Naive thymus-derived CD8-positive, alpha-beta T cell (primary cell): ENCODE data around the gene YPEL4. TPM values are rescaled to one million over a fixed set of nuclear protein-coding genes. Genes with fewer than 3 reads are reported as not detected.
"Not testable (repeated sequence)": the region's sequence is repeated elsewhere in the genome, so short reads cannot be mapped to it uniquely, and the experiment has no call there.

Experiments
- ATAC-seq, 2 donors: fragments of 150-1000 bp; cut with Tn5 transposase in 1 of 2; sonication (Bioruptor Pico), chemical (Tn5 transposase) in 1 of 2; 1 replicate in 1 of 2; 2 replicates in 1 of 2; pipeline ENCODE4 v1.10.0; 2021; ENCODE audit warnings: mild to moderate bottlenecking in 2 of 2, moderate library complexity in 2 of 2
- POLR2A ChIA-PET: fragments of 350-600 bp; sonication (Branson Sonifier 250); formaldehyde crosslinking; loops from one replicate; lab custom pipeline; 2021; ENCODE audit warnings: antibody characterized with exemption; lab: Charles Lee
- DNase-seq, 10 donors: peaks; one replicate each; pipeline versions ENCODE4 v3.0.0 to v3.0.0-alpha.2; 2020 to 2022
- H3K27ac Mint-ChIP-seq, 10 donors: one replicate each; pipeline ENCODE4 v1.8.0; 2020 to 2022; ENCODE audit warnings: mild to moderate bottlenecking in 10 of 10, mixed read lengths in 10 of 10, moderate library complexity in 4 of 10, inconsistent platforms in 1 of 10
- H3K27me3 Mint-ChIP-seq, 5 donors: one replicate each; pipeline ENCODE4 v1.8.0; 2021 to 2022; ENCODE audit warnings: mixed read lengths in 5 of 5
- H3K36me3 Mint-ChIP-seq, 3 donors: one replicate each; pipeline ENCODE4 v1.8.0; 2020 to 2022; ENCODE audit warnings: mixed read lengths in 3 of 3, mild to moderate bottlenecking in 2 of 3, inconsistent platforms in 1 of 3
- H3K4me1 Mint-ChIP-seq, 4 donors: one replicate each; pipeline ENCODE4 v1.8.0; 2021 to 2022; ENCODE audit warnings: mixed read lengths in 4 of 4
- H3K4me3 Mint-ChIP-seq, 10 donors: one replicate each; pipeline ENCODE4 v1.8.0; 2020 to 2022; ENCODE audit warnings: mild to moderate bottlenecking in 10 of 10, mixed read lengths in 10 of 10, moderate library complexity in 6 of 10, inconsistent platforms in 1 of 10
- H3K9me3 Mint-ChIP-seq, 9 donors: one replicate each; pipeline ENCODE4 v1.8.0; 2020 to 2022; ENCODE audit warnings: mixed read lengths in 9 of 9, mild to moderate bottlenecking in 3 of 9, inconsistent platforms in 1 of 9, moderate library complexity in 1 of 9
- polyA plus RNA-seq, 3 donors: library from polyadenylated mRNA; unstranded; fragments of 300-500 nt; fragmentation: Illumina TruSeq; gene quantifications; one replicate each; pipeline ENCODE4 v1.2.3, GENCODE V29; 2021
- total RNA-seq, 8 experiments: library from RNA in 2 of 8; stranded (reverse) in 2 of 8; gene quantifications; one replicate each; pipeline ENCODE4 v1.2.3 and lab custom pipeline; 2021 to 2026

The YPEL4 gene
- total RNA-seq, result 10 to 100 TPM; 12.9 to 14.6 TPM
- under 1 TPM in 1 of 3 donors, not detected in 2; 0.27 TPM for polyA plus RNA-seq
- 0.34 to 37.0 (median 12.9) reads per million in 6 experiments for total RNA-seq (lab: John Stamatoyannopoulos, UW)

DNA sequence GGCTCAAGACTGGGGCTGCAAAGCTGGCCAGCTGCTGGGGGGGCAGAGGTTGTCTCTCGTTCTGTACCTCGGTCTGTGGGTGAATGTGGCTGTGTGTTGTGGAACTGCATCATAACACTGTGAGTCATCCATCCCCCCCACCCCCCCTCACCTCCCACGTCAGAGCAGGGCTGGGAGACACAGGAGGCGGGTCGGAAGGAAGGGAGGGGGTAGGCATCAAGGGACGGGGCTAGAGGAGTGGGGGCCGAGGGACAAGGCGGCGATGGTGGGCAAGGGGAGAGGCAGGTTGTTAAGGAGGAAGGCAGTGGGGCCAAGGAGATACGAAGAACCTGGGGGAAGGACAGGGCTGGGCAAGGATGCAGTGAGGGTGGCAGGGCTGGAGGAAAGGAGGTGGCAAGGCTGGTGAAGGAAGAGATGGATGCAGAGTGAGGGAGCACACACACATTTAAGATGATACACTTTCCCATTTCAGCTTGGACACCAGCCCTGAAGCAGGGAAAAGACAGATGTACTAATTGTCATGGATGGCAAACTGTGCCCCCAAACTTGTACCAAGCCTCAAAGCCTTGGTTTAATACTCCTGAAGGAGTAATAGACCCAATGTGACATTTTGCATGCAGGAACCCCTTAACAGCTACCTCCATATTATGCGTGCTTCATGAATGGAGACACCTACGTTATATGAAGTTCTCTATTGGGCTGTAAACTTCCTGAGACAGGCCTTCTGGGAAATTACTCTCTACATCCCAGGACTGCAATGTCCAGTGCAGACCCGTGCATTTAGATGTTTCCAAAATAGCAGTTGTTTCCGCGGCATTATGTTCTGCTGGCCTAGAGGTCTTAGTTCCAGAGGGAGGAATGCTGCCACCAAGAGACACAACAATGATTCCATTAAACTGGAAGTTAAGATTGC is at the start of gene YPEL4:
Gene YPEL4 (minus strand): TSS at position 87 of the 913 bp plus-strand sequence. CDS start 2,805 bp downstream, outside the sequence.
- Mint-ChIP-seq H3K27ac (peak within 1 kb of the TSS; percentile 84 to 98 (median 95)), H3K27me3 (peaks cover 12 to 42% (median 31%) of the 10 kb centered on the region in 5 donors), H3K36me3 (no peaks in the 10 kb centered on the region), H3K9me3 (no peaks in the 10 kb centered on the region), H3K4me1 (peaks cover 21 to 59% (median 57%) of the 10 kb centered on the region in 4 donors), H3K4me3 (peak within 1 kb of the TSS; percentile 78 to 96 (median 89))
- DNase-seq (peak; percentile 48 to 90 (median 72)), ATAC-seq (peak; percentile 80 to 88)
- POLR2A ChIA-PET, result interaction anchor here (0.6 to 1.6 kb wide), 4 partner anchors 82 to 927 kb away, joined by 3 to 11 read pairs (median 4); partner anchors contain the start of gene UBE2L6

DNA sequence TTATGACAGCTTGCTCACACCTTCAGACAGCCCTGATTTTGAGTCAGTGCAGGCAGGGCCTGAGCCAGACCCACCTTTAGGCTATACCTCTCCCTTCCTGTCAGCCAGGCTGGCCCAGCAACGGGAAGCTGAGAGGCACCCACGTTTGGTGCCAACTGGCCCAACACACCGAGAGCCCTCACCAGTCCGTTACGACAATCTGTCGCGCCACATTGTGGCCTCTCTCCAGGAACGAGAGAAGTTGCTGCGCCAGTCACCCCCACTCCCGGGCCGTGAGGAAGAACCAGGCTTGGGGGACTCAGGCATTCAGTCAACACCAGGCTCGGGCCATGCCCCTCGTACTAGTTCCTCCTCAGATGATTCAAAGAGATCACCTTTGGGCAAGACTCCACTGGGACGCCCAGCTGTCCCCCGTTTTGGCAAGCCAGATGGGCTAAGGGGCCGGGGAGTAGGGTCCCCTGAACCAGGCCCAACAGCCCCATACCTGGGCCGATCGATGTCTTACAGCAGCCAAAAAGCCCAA is 49.2 kb upstream of the YPEL4 start:
- ATAC-seq (peak in 1 of 2 donors; percentile 14), DNase-seq (no peak)
- H3K4me1 Mint-ChIP-seq, result peaks cover 0 to 1% (median 0%) of the 10 kb centered on the region in 4 donors
- POLR2A ChIA-PET, result no interaction called here
- H3K4me3 Mint-ChIP-seq, result no peak overlapping the region
- peak overlapping the region in 3 of 10 donors; percentile 16 to 89 (median 69) for H3K27ac Mint-ChIP-seq
- H3K9me3 Mint-ChIP-seq, result no peaks in the 10 kb centered on the region
- H3K36me3 Mint-ChIP-seq, result peaks cover 0 to 93% (median 16%) of the 10 kb centered on the region in 3 donors
- H3K27me3 Mint-ChIP-seq, result no peaks in the 10 kb centered on the region

GRCh38 chr11:57690474-57690873 is 40.8 kb upstream of the YPEL4 start:
- H3K27ac Mint-ChIP-seq, H3K27me3 Mint-ChIP-seq, H3K4me1 Mint-ChIP-seq, H3K9me3 Mint-ChIP-seq, POLR2A ChIA-PET, DNase-seq, ATAC-seq, H3K4me3 Mint-ChIP-seq: not testable (repeated sequence)
- H3K36me3 Mint-ChIP-seq, result peaks cover 11 to 91% (median 17%) of the 10 kb centered on the region in 3 donors

DNA sequence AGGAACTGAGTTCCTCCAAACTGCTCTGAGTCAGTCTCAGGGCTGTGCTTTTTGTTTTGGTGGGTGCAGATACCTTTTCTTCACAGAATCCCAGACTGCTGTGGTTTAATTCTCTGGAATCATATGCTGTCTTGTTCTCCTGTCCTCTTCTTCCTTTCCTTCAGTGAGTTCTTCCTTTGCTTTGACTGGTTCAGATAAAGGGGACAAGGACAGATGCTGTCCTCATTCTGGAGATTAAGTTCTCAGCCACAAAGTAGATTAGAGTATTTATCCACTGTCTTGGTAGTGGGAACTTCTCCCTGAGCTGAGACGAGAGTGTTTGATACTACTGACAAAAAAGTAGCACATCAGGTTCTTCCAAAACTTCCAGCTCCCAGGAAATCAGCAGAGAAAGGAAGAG is 31.5 kb upstream of the YPEL4 start:
- DNase-seq, result no peak
- no peak for ATAC-seq
- Mint-ChIP-seq H3K4me1 (peaks cover 24 to 62% (median 45%) of the 10 kb centered on the region in 4 donors), H3K36me3 (peaks cover 8 to 78% (median 20%) of the 10 kb centered on the region in 3 donors), H3K9me3 (no peaks in the 10 kb centered on the region), H3K27ac (peak overlapping the region in 6 of 10 donors; percentile 31 to 61 (median 40)), H3K4me3 (peak overlapping the region in 2 of 10 donors; percentile 4 to 22), H3K27me3 (no peaks in the 10 kb centered on the region)
- POLR2A ChIA-PET, result interaction anchor here (1.6 kb wide), 1 partner anchor 12 kb away, joined by 6 read pairs; no protein-coding TSS in a partner anchor

GRCh38 chr11:57680552-57680874 is 30.8 kb upstream of the YPEL4 start:
- POLR2A ChIA-PET, result interaction anchor here (1.6 kb wide), 1 partner anchor 13 kb away, joined by 6 read pairs; no protein-coding TSS in a partner anchor
- no peaks in the 10 kb centered on the region for H3K9me3 Mint-ChIP-seq
- no peaks in the 10 kb centered on the region for H3K27me3 Mint-ChIP-seq
- H3K4me3 Mint-ChIP-seq, result peak overlapping the region in 2 of 10 donors; percentile 9 to 38
- peaks cover 8 to 79% (median 20%) of the 10 kb centered on the region in 3 donors for H3K36me3 Mint-ChIP-seq
- peaks cover 26 to 68% (median 52%) of the 10 kb centered on the region in 4 donors for H3K4me1 Mint-ChIP-seq
- no peak for ATAC-seq
- DNase-seq, result no peak
- H3K27ac Mint-ChIP-seq, result peak overlapping the region in 6 of 10 donors; percentile 31 to 80 (median 40)

DNA sequence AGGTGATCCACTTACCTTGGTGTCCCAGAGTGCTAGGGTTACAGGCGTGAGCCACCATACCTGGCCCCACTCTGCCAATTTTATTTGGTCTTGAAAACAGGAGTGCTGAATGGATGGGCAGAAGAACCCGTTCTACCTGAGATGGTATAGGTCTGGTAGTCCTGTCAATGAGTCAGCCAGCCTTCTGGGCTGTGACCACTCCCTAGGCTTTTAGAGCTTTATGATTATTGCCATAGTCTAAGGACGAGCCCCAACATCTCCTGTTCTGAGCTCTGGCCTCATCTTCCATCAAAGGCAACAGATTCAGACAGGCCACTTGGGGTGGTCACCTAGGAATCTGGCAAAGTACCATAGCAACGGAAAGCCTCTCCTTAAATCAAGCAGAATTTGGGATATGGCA is 29.7 kb upstream of the YPEL4 start:
- POLR2A ChIA-PET, result no interaction called here
- Mint-ChIP-seq H3K36me3 (peaks cover 8 to 78% (median 18%) of the 10 kb centered on the region in 3 donors), H3K27ac (peak overlapping the region in 2 of 10 donors; percentile 61 to 65)

DNA sequence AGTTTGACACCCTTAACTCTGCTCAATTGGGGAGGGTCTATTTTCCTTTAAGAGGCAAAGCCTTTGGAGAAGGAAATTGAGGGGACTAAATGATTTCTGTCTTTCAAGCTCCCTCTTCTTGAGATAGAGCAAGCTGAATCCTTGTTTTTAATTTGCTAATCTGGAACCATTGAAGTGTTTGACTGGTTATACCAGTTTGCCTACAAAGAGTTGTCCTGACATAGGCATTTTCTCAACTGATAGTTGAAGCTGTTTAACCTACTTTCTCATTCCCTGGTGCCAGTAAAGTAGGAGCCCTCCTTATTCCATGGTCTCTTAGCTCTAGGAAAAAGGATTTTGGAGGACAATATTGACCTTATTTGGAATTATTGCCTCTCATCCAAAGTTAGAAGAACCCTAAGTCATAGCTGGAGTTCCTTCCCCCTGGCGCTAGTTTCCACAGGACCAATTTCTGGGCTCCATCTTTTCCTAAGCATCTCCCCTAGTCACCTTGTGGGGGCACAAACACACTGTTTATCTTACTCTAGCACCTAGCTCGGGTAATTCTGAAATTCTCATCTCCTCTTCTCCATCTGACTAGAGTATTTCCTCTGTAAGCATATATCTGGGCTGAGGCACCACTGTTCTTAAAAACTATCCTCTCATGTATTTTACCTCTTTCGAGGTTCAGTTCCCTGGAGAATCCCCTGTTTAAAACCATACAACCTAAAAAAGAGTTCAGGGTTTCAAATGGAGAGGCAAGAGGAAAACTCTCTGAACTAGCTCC is 25.6 kb upstream of the YPEL4 start:
- peak overlapping the region in 8 of 10 donors; percentile 4 to 86 (median 49) for H3K27ac Mint-ChIP-seq
- POLR2A ChIA-PET, result no interaction called here
- peak overlapping the region in 8 of 10 donors; percentile 4 to 46 (median 12) for H3K4me3 Mint-ChIP-seq
- no peaks in the 10 kb centered on the region for H3K27me3 Mint-ChIP-seq
- H3K36me3 Mint-ChIP-seq, result peaks cover 0 to 76% (median 12%) of the 10 kb centered on the region in 3 donors
- no peak for DNase-seq
- no peak for ATAC-seq
- H3K4me1 Mint-ChIP-seq, result peaks cover 34 to 86% (median 79%) of the 10 kb centered on the region in 4 donors
- no peaks in the 10 kb centered on the region for H3K9me3 Mint-ChIP-seq

More for the DNA sequence above, 29.7 kb upstream of the YPEL4 start:
- Mint-ChIP-seq H3K4me1 (peaks cover 29 to 79% (median 63%) of the 10 kb centered on the region in 4 donors), H3K4me3 (no peak overlapping the region), H3K27me3 (no peaks in the 10 kb centered on the region), H3K9me3 (no peaks in the 10 kb centered on the region)
- DNase-seq (no peak), ATAC-seq (no peak)

GRCh38 chr11:57674251-57674650 is 24.5 kb upstream of the YPEL4 start:
- Mint-ChIP-seq H3K27me3 (no peaks in the 10 kb centered on the region), H3K36me3 (peaks cover 0 to 75% (median 12%) of the 10 kb centered on the region in 3 donors), H3K4me1 (peaks cover 36 to 85% (median 83%) of the 10 kb centered on the region in 4 donors), H3K9me3 (no peaks in the 10 kb centered on the region), H3K27ac (peak overlapping the region in 7 of 10 donors; percentile 6 to 65 (median 46)), H3K4me3 (peak overlapping the region in 7 of 10 donors; percentile 2 to 57 (median 46))
- POLR2A ChIA-PET, result interaction anchor here (0.7 kb wide), 1 partner anchor 32 kb away, joined by 3 read pairs; no protein-coding TSS in a partner anchor
- no peak for ATAC-seq
- no peak for DNase-seq

DNA sequence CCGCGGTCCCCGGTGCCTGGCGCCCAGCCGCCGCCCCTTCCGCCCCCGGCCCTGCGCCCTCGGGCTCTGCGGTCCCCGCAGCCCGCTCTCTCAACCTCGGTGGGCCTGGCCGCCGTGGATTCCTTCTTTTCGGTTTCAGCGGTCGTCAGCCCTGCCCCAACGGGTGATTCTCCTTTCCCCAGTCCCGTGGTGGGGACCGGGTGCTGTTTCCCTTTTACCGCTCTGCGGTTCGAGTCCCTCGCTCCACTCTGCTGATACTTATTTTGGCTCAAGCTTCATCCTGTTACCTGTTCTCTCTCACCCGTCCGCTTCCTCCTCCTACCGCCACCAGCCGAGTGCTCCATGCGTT is 18.7 kb upstream of the YPEL4 start:
- DNase-seq, result peak in 3 of 10 donors; percentile 32 to 68 (median 47)
- H3K9me3 Mint-ChIP-seq, result peaks cover 0 to 3% (median 0%) of the 10 kb centered on the region in 9 donors
- peak overlapping the region; percentile 92 to 100 (median 99) for H3K27ac Mint-ChIP-seq
- peak overlapping the region; percentile 88 to 97 (median 92) for H3K4me3 Mint-ChIP-seq
- peaks cover 38 to 60% (median 57%) of the 10 kb centered on the region in 4 donors for H3K4me1 Mint-ChIP-seq
- POLR2A ChIA-PET, result interaction anchor here (0.6 to 2.8 kb wide), 6 partner anchors 11 to 154 kb away, joined by 3 to 27 read pairs (median 4); partner anchors contain the start of genes CLP1, MED19, SELENOH and TMX2
- peaks cover 0 to 25% (median 6%) of the 10 kb centered on the region in 3 donors for H3K36me3 Mint-ChIP-seq
- peak in 1 of 2 donors; percentile 13 for ATAC-seq
- H3K27me3 Mint-ChIP-seq, result no peaks in the 10 kb centered on the region

- Mint-ChIP-seq H3K36me3 (peaks cover 0 to 20% (median 2%) of the 10 kb centered on the region in 3 donors), H3K9me3 (peaks cover 0 to 3% (median 0%) of the 10 kb centered on the region in 9 donors), H3K27ac (peak within 1 kb of the TSS; percentile 98 to 100 (median 99)), H3K4me3 (peak within 1 kb of the TSS; percentile 88 to 97 (median 92)), H3K27me3 (no peaks in the 10 kb centered on the region), H3K4me1 (peaks cover 33 to 54% (median 52%) of the 10 kb centered on the region in 4 donors)
- POLR2A ChIA-PET, result interaction anchor here (0.6 to 2.8 kb wide), 16 partner anchors 11 to 910 kb away, joined by 3 to 27 read pairs (median 4); partner anchors contain the start of genes CLP1, LPXN, MED19 and SELENOH
- ATAC-seq (peak; percentile 85 to 88), DNase-seq (peak in 9 of 10 donors; percentile 98 to 100 (median 100))
These were observed 18.2 kb upstream of the YPEL4 start, which contains the start of gene ZDHHC5 for GRCh38 chr11:57667736-57668433. Gene ZDHHC5 (plus strand): TSS chr11:57668114. CDS start chr11:57673091, 4,977 bp downstream.
